B cell (primary cell): ENCODE measurements around the gene CALD1. TPM values are rescaled to one million over a fixed set of nuclear protein-coding genes. Genes with fewer than 3 reads are reported as not detected.

Experiments used
- ATAC-seq: fragments of 200-7000 bp; cut with Tn5 transposase; one replicate; pipeline ENCODE4 v1.10.0; 2021; ENCODE audit warnings: low read depth, mild to moderate bottlenecking, moderate number of reproducible peaks, moderate library complexity
- CTCF ChIA-PET: fragments of 350-600 bp; sonication (Branson Sonifier 250); formaldehyde crosslinking; loops from one replicate; lab custom pipeline; 2021; ENCODE audit warnings: antibody characterized with exemption, inconsistent platforms; lab: Charles Lee
- POLR2A ChIA-PET: fragments of 350-600 bp; sonication (Branson Sonifier 250); formaldehyde crosslinking; loops from one replicate; lab custom pipeline; 2021; ENCODE audit warnings: antibody characterized with exemption; lab: Charles Lee
- DNase-seq: peaks from one replicate; pipeline ENCODE4 v3.0.0; 2013
- H2AFZ ChIP-seq: 2 replicates; pipeline ENCODE4 v1.6.1; 2012; ENCODE audit warnings: mild to moderate bottlenecking, low read depth, low read length; ENCODE audit not compliant: insufficient read depth, poor library complexity, severe bottlenecking
- H3K27ac ChIP-seq, 2 donors: 1 replicate in 1 of 2; 2 replicates in 1 of 2; pipeline ENCODE4 v1.5.1; 2012 to 2013; ENCODE audit warnings: low read length in 2 of 2, mild to moderate bottlenecking in 2 of 2, moderate library complexity in 1 of 2
- H3K27me3 ChIP-seq, 4 experiments: fragments of 200-600 bp in 1 of 4; sonication (generic) in 1 of 4; replicated peaks in 1 of 4; 1 replicate in 2 of 4; 2 replicates in 2 of 4; pipeline versions ENCODE4 v1.6.1 to v1.7.0; 2013 to 2016; ENCODE audit warnings: low read length in 3 of 4, mild to moderate bottlenecking in 2 of 4, mixed read lengths in 1 of 4, moderate library complexity in 1 of 4; ENCODE audit not compliant: insufficient read depth in 4 of 4, control insufficient read depth in 3 of 4; ENCODE audit errors: control extremely low read depth in 1 of 4
- H3K36me3 ChIP-seq, 2 experiments: replicated peaks in 1 of 2; 1 replicate in 1 of 2; 2 replicates in 1 of 2; pipeline versions ENCODE4 v1.6.1 to v1.7.1; 2013; ENCODE audit warnings: low read length in 1 of 2; ENCODE audit not compliant: insufficient read depth in 2 of 2, control insufficient read depth in 1 of 2; ENCODE audit errors: control extremely low read depth in 1 of 2, extremely low read depth in 1 of 2
- H3K4me1 ChIP-seq, 2 donors: fragments of 200-600 bp in 1 of 2; sonication (generic) in 1 of 2; 1 replicate in 1 of 2; 2 replicates in 1 of 2; pipeline versions ENCODE4 v1.5.1 to v1.6.1; 2013 to 2017; ENCODE audit warnings: low read length in 2 of 2; ENCODE audit not compliant: control insufficient read depth in 2 of 2, insufficient read depth in 2 of 2
- H3K4me2 ChIP-seq: replicated peaks from 2 replicates; pipeline ENCODE3; 2012; ENCODE audit warnings: mild to moderate bottlenecking, low read depth, low read length; ENCODE audit not compliant: poor library complexity, severe bottlenecking
- H3K4me3 ChIP-seq, 5 experiments: fragments of 200-600 bp in 1 of 5; sonication (generic) in 1 of 5; 1 replicate in 3 of 5; 2 replicates in 2 of 5; pipeline versions ENCODE4 v1.5.1 to v1.7.0; 2011 to 2016; ENCODE audit warnings: low read length in 4 of 5, mild to moderate bottlenecking in 4 of 5, low read depth in 2 of 5, control low read depth in 1 of 5, moderate library complexity in 1 of 5; ENCODE audit not compliant: insufficient read depth in 1 of 5; ENCODE audit errors: control extremely low read depth in 1 of 5, extremely low read depth in 1 of 5
- H3K79me2 ChIP-seq: fragments of 200-600 bp; sonication (generic); one replicate; pipeline ENCODE4 v1.6.0; 2016; ENCODE audit warnings: low read length; ENCODE audit not compliant: control insufficient read depth, insufficient read depth
- H3K9ac ChIP-seq: fragments of 200-600 bp; sonication (generic); 2 replicates; pipeline ENCODE4 v1.6.1; 2017; ENCODE audit warnings: mild to moderate bottlenecking, low read length, moderate library complexity
- H3K9me3 ChIP-seq, 3 donors: one replicate each; pipeline versions ENCODE4 v1.6.1 to v1.7.1; 2013; ENCODE audit warnings: low read length in 2 of 3; ENCODE audit not compliant: control insufficient read depth in 2 of 3, insufficient read depth in 1 of 3; ENCODE audit errors: control extremely low read depth in 1 of 3
- H4K20me1 ChIP-seq: 2 replicates; pipeline ENCODE4 v1.6.0; 2012; ENCODE audit warnings: mild to moderate bottlenecking, low read length; ENCODE audit not compliant: insufficient read depth, control insufficient read depth, poor library complexity, severe bottlenecking
- H3K27ac Mint-ChIP-seq: one replicate; pipeline ENCODE4 v1.8.0; 2021; ENCODE audit warnings: mixed read lengths
- H3K27me3 Mint-ChIP-seq: one replicate; pipeline ENCODE4 v1.8.0; 2021; ENCODE audit warnings: mixed read lengths
- H3K4me1 Mint-ChIP-seq: one replicate; pipeline ENCODE4 v1.8.0; 2021; ENCODE audit warnings: mixed read lengths
- H3K4me3 Mint-ChIP-seq: one replicate; pipeline ENCODE4 v1.8.0; 2021; ENCODE audit warnings: mixed read lengths
- H3K9me3 Mint-ChIP-seq: one replicate; pipeline ENCODE4 v1.8.0; 2022; ENCODE audit warnings: mixed read lengths; ENCODE audit not compliant: insufficient read depth
- EZH2 ChIP-seq: IDR thresholded peaks from 2 replicates; pipeline ENCODE4 v1.6.1; 2012; ENCODE audit warnings: borderline replicate concordance, low read depth, mild to moderate bottlenecking, moderate library complexity, low read length; ENCODE audit not compliant: insufficient read depth, poor library complexity, severe bottlenecking
- WGBS: methylation state at CpG from one replicate; pipeline ENCODE4 v1.1.5; 2013; ENCODE audit warnings: missing lambda C conversion rate; ENCODE audit not compliant: insufficient coverage; 5-methylcytosine and 5-hydroxymethylcytosine counted together
- intact Hi-C: fragments of 100-400 bp; cut with micrococcal nuclease; formaldehyde crosslinking; loops from one replicate; pipeline ENCODE4 v1.10.0; 2022
- polyA plus RNA-seq: library from polyadenylated mRNA; depleted of rRNA; stranded (reverse); fragments of >200 nt; gene quantifications from 2 replicates; pipeline ENCODE4 v1.2.3, GENCODE V29; 2012
- total RNA-seq, 2 donors: library from RNA; stranded (reverse); fragments of 120-200 nt in 1 of 2; gene quantifications; 1 replicate in 1 of 2; 2 replicates in 1 of 2; pipeline versions ENCODE4 v1.2.3 to v1.2.4, GENCODE V29; 2013 to 2022
- TF ChIP-seq, protein P1 (sequence below): fragments of 200-600 bp; IDR thresholded peaks from one replicate; pipeline ENCODE4 v1.8.0; 2022; ENCODE audit warnings: antibody characterized with exemption, mild to moderate bottlenecking

CALD1 gene
- total and polyA plus RNA-seq, 2 donors (not counting 1 experiment from before 2014, with no cell fraction given), result 0.18 to 0.69 TPM

GRCh38 chr7:134770676-134771075 lies 8.8 kb upstream of the CALD1 start:
- Histone ChIP-seq H3K4me1 (peaks cover 23% of the 10 kb centered on the region in 2 donors), H3K27me3 (no peaks in the 10 kb centered on the region), H3K4me3 (no peak overlapping the region), H3K9ac (no peak overlapping the region), H3K4me2 (no peak overlapping the region), H2AFZ (no peak overlapping the region), H3K36me3 (no peaks in the 10 kb centered on the region), H4K20me1 (no peaks in the 10 kb centered on the region), H3K27ac (no peak overlapping the region), H3K9me3 (no peaks in the 10 kb centered on the region), H3K79me2 (no peaks in the 10 kb centered on the region)
- DNase-seq (no peak), ATAC-seq (no peak)
- ChIA-PET CTCF (no interaction called here), POLR2A (no interaction called here)
- Mint-ChIP-seq H3K4me3 (no peak overlapping the region), H3K9me3 (no peaks in the 10 kb centered on the region), H3K4me1 (peaks cover 29% of the 10 kb centered on the region), H3K27me3 (no peaks in the 10 kb centered on the region), H3K27ac (no peak overlapping the region)
- TF ChIP-seq EZH2, result no peak
- TF ChIP-seq, protein P1, sequence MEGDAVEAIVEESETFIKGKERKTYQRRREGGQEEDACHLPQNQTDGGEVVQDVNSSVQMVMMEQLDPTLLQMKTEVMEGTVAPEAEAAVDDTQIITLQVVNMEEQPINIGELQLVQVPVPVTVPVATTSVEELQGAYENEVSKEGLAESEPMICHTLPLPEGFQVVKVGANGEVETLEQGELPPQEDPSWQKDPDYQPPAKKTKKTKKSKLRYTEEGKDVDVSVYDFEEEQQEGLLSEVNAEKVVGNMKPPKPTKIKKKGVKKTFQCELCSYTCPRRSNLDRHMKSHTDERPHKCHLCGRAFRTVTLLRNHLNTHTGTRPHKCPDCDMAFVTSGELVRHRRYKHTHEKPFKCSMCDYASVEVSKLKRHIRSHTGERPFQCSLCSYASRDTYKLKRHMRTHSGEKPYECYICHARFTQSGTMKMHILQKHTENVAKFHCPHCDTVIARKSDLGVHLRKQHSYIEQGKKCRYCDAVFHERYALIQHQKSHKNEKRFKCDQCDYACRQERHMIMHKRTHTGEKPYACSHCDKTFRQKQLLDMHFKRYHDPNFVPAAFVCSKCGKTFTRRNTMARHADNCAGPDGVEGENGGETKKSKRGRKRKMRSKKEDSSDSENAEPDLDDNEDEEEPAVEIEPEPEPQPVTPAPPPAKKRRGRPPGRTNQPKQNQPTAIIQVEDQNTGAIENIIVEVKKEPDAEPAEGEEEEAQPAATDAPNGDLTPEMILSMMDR, result no peak
- WGBS, result 66% methylated on average over 4 of the region's 6 CpGs
- intact Hi-C loops, result no loop called here

DNA sequence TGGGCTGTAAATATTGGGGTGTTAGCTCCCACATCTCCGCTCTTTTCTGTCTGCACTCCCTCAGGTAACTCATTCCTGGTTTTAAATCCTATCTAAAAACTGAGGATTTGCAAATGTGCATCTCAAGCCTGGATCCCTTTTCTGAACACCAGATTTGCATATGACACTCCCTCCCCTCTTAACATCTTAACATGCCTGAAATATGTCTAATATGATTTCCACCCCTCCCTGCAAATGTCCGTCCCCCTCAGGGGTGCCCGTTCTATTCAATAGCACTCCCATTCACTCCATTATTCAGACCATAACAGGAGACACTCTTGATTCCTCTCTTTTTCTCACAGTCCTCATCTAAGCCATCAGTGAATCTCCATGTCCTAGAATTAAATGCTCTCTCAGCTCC lies 8.3 kb upstream of the CALD1 start:
- H2AFZ ChIP-seq, result no peak overlapping the region
- POLR2A ChIA-PET, result no interaction called here
- CTCF ChIA-PET, result no interaction called here

More for the DNA sequence above, 8.3 kb upstream of the CALD1 start:
- Histone ChIP-seq H3K79me2 (no peaks in the 10 kb centered on the region), H3K27ac (no peak overlapping the region), H3K9me3 (no peaks in the 10 kb centered on the region), H3K9ac (no peak overlapping the region), H3K36me3 (no peaks in the 10 kb centered on the region), H3K4me3 (no peak overlapping the region), H3K27me3 (no peaks in the 10 kb centered on the region), H4K20me1 (no peaks in the 10 kb centered on the region), H3K4me1 (peaks cover 23% of the 10 kb centered on the region in 2 donors), H3K4me2 (no peak overlapping the region)
- peaks cover 29% of the 10 kb centered on the region for H3K4me1 Mint-ChIP-seq
- intact Hi-C loops, result no loop called here
- no peak overlapping the region for H3K4me3 Mint-ChIP-seq
- 100% methylated on average over 2 of the region's 3 CpGs for WGBS
- no peaks in the 10 kb centered on the region for H3K9me3 Mint-ChIP-seq
- H3K27me3 Mint-ChIP-seq, result no peaks in the 10 kb centered on the region
- no peak for TF ChIP-seq EZH2
- TF ChIP-seq, protein P1, result no peak
- DNase-seq (no peak), ATAC-seq (no peak)
- H3K27ac Mint-ChIP-seq, result no peak overlapping the region
